HepG2 (cell line): ENCODE measurements around the gene PSAPL1. TPM values are rescaled to one million over a fixed set of nuclear protein-coding genes. Genes with fewer than 3 reads are reported as not detected.

Experiments used
- ATAC-seq: fragments of 200-7000 bp; cut with Tn5 transposase; 3 replicates; pipeline ENCODE4 v1.9.1; 2020; ENCODE audit warnings: mild to moderate bottlenecking, moderate library complexity
- BruUV-seq: library from RNA; stranded (reverse); fragments of 400-500 nt; replicated peaks from 2 replicates; lab custom pipeline; 2021; lab: Mats Ljungman, UMichigan
- CTCF ChIA-PET: fragments of 300-600 bp; formaldehyde crosslinking; extraction: SDS; loops from one replicate; lab custom pipeline; 2021; ENCODE audit warnings: low total read pairs, inconsistent platforms, low intra/inter-chr PET ratio; lab: Yijun Ruan, JAX
- POLR2A ChIA-PET: fragments of 350-600 bp; sonication (Branson Sonifier 250); formaldehyde crosslinking; loops from one replicate; lab custom pipeline; 2020; ENCODE audit warnings: antibody characterized with exemption, inconsistent platforms; lab: Yijun Ruan, JAX
- DNase-seq: peaks from one replicate; pipeline ENCODE4 v3.0.0-alpha.2; 2015; ENCODE audit warnings: low spot score
- FAIRE-seq: peaks from 3 replicates; lab custom pipeline; 2011; peaks lifted over from hg19 to GRCh38; lab: Jason Lieb, UNC
- H2AFZ ChIP-seq: one replicate; pipeline ENCODE4 v1.6.1; 2011; ENCODE audit warnings: low read length, inconsistent platforms
- H3K27ac ChIP-seq: fragments of 300-600 bp; 3 replicates; pipeline ENCODE4 v1.8.0; 2011; ENCODE audit warnings: mixed run types, mild to moderate bottlenecking, mixed read lengths, low read length, inconsistent platforms; ENCODE audit not compliant: insufficient read depth; ENCODE audit errors: extremely low read length
- H3K27me3 ChIP-seq, 2 experiments: fragments of 200-600 bp in 1 of 2; 2 replicates in 1 of 2; 3 replicates in 1 of 2; pipeline versions ENCODE4 v1.6.0 to v1.8.0; 2011; ENCODE audit warnings: low read length in 2 of 2, mild to moderate bottlenecking in 2 of 2, moderate library complexity in 2 of 2, inconsistent platforms in 1 of 2; ENCODE audit not compliant: insufficient read depth in 2 of 2, control insufficient read depth in 1 of 2
- H3K36me3 ChIP-seq, 2 experiments: fragments of 200-600 bp in 1 of 2; replicated peaks in 1 of 2; 2 replicates in 1 of 2; 3 replicates in 1 of 2; pipeline versions ENCODE4 v1.5.1 to v1.8.0; 2011; ENCODE audit warnings: low read length in 2 of 2, inconsistent platforms in 1 of 2; ENCODE audit not compliant: insufficient read depth in 2 of 2, control insufficient read depth in 1 of 2
- H3K4me1 ChIP-seq: 2 replicates; pipeline ENCODE4 v1.5.1; 2012; ENCODE audit warnings: low read length, inconsistent platforms; ENCODE audit not compliant: insufficient read depth
- H3K4me2 ChIP-seq: 2 replicates; pipeline ENCODE4 v1.6.0; 2011; ENCODE audit warnings: low read depth, low read length, inconsistent platforms
- H3K4me3 ChIP-seq, 3 experiments: fragments of 200-600 bp in 1 of 3; sonication (generic), shearing (Covaris generic) in 1 of 3; replicated peaks in 1 of 3; 2 replicates each; pipeline ENCODE4 v1.5.1; 2011 to 2016; ENCODE audit warnings: low read length in 3 of 3, inconsistent platforms in 2 of 3, low read depth in 2 of 3, mild to moderate bottlenecking in 2 of 3, control low read depth in 1 of 3, mixed read lengths in 1 of 3; ENCODE audit not compliant: insufficient read depth in 1 of 3
- H3K79me2 ChIP-seq: one replicate; pipeline ENCODE4 v1.6.1; 2011; ENCODE audit warnings: low read length, inconsistent platforms; ENCODE audit not compliant: insufficient read depth
- H3K9ac ChIP-seq: 2 replicates; pipeline ENCODE4 v1.6.0; 2011; ENCODE audit warnings: mild to moderate bottlenecking, low read depth, low read length, inconsistent platforms; ENCODE audit not compliant: insufficient read depth
- H3K9me3 ChIP-seq: 2 replicates; pipeline ENCODE4 v1.5.1; 2012; ENCODE audit warnings: mild to moderate bottlenecking, low read length
- H4K20me1 ChIP-seq: 2 replicates; pipeline ENCODE4 v1.6.0; 2011; ENCODE audit warnings: inconsistent platforms, mild to moderate bottlenecking, low read length, moderate library complexity; ENCODE audit not compliant: insufficient read depth
- CEBPB ChIP-seq: IDR thresholded peaks from 2 replicates; pipeline ENCODE4 v1.6.1; 2011; ENCODE audit warnings: low read depth, low read length, improper control_type of control experiment, borderline replicate concordance
- FOXJ3 ChIP-seq: sonication (generic); formaldehyde crosslinking; IDR thresholded peaks from 2 replicates; pipeline ENCODE4 v1.4.0; 2020; ENCODE audit warnings: missing genetic modification reagents, mild to moderate bottlenecking, borderline replicate concordance
- GATA4 ChIP-seq: sonication (generic); IDR thresholded peaks from 2 replicates; pipeline ENCODE4 v1.6.1; 2016; ENCODE audit warnings: antibody characterized with exemption, low read depth, borderline replicate concordance
- HDAC1 ChIP-seq: sonication (generic); formaldehyde crosslinking; IDR thresholded peaks from 2 replicates; pipeline ENCODE4 v1.5.1; 2020; ENCODE audit warnings: mild to moderate bottlenecking, missing genetic modification reagents
- ISL2 ChIP-seq: sonication (generic); formaldehyde crosslinking; IDR thresholded peaks from 2 replicates; pipeline ENCODE4 v1.5.0; 2020; ENCODE audit warnings: missing genetic modification reagents
- KLF16 ChIP-seq, 2 experiments: sonication (generic) in 1 of 2; formaldehyde crosslinking in 1 of 2; IDR thresholded peaks; 2 replicates each; pipeline versions ENCODE4 v1.6.1 to v1.8.0; 2016 to 2023; ENCODE audit warnings: missing genetic modification reagents in 2 of 2, missing compliant biosample characterization in 1 of 2
- MLX ChIP-seq: IDR thresholded peaks from 2 replicates; pipeline ENCODE4 v1.6.1; 2016
- MYC ChIP-seq: sonication (generic); formaldehyde crosslinking; IDR thresholded peaks from 2 replicates; pipeline ENCODE4 v1.9.0; 2021; ENCODE audit warnings: missing genetic modification reagents, borderline replicate concordance
- NR2F2 ChIP-seq: IDR thresholded peaks from 2 replicates; pipeline ENCODE4 v1.6.1; 2012; ENCODE audit warnings: low read depth, inconsistent platforms, borderline replicate concordance
- PHF20 ChIP-seq: sonication (generic); formaldehyde crosslinking; IDR thresholded peaks from 2 replicates; pipeline ENCODE4 v1.5.0; 2020; ENCODE audit warnings: mild to moderate bottlenecking, missing genetic modification reagents
- RFX3 ChIP-seq: IDR thresholded peaks from 2 replicates; pipeline ENCODE4 v1.6.1; 2016; ENCODE audit warnings: missing biosample characterization, missing genetic modification reagents
- RXRA ChIP-seq: sonication (generic); formaldehyde crosslinking; IDR thresholded peaks from 2 replicates; pipeline ENCODE4 v1.5.1; 2020; ENCODE audit warnings: missing genetic modification reagents
- SMARCE1 ChIP-seq: fragments of 450-650 bp; IDR thresholded peaks from 2 replicates; pipeline ENCODE4 v1.6.1; 2017; ENCODE audit warnings: borderline replicate concordance
- SOX13 ChIP-seq, 3 experiments: fragments of 450-650 bp in 1 of 3; sonication (generic) in 1 of 3; formaldehyde crosslinking in 1 of 3; IDR thresholded peaks in 2 of 3; conservative IDR thresholded peaks in 1 of 3; 2 replicates each; pipeline versions ENCODE4 v1.5.0 to v1.6.1; 2016 to 2020; ENCODE audit warnings: antibody characterized with exemption in 1 of 3, mild to moderate bottlenecking in 1 of 3, missing compliant biosample characterization in 1 of 3, missing genetic modification reagents in 1 of 3, moderate library complexity in 1 of 3
- SOX5 ChIP-seq: IDR thresholded peaks from 2 replicates; pipeline ENCODE4 v1.6.1; 2016; ENCODE audit warnings: borderline replicate concordance
- THAP7 ChIP-seq: sonication (generic); formaldehyde crosslinking; IDR thresholded peaks from 2 replicates; pipeline ENCODE4 v1.8.1; 2023; ENCODE audit warnings: mild to moderate bottlenecking, missing genetic modification reagents
- ZBTB38 ChIP-seq: sonication (generic); formaldehyde crosslinking; IDR thresholded peaks from 2 replicates; pipeline ENCODE4 v1.5.1; 2020; ENCODE audit warnings: mild to moderate bottlenecking, missing genetic modification reagents
- ZNF10 ChIP-seq: sonication (generic); formaldehyde crosslinking; IDR thresholded peaks from 2 replicates; pipeline ENCODE4 v1.4.0; 2020; ENCODE audit warnings: mild to moderate bottlenecking, low read depth, missing genetic modification reagents, borderline replicate concordance
- ZNF138 ChIP-seq: sonication (generic); formaldehyde crosslinking; IDR thresholded peaks from 2 replicates; pipeline ENCODE4 v1.5.0; 2020; ENCODE audit warnings: mild to moderate bottlenecking, low read depth, missing genetic modification reagents
- ZNF75D ChIP-seq: sonication (generic); formaldehyde crosslinking; IDR thresholded peaks from 2 replicates; pipeline ENCODE4 v1.8.1; 2023; ENCODE audit warnings: missing genetic modification reagents, mild to moderate bottlenecking, borderline replicate concordance
- ZNF790 ChIP-seq: sonication (generic); formaldehyde crosslinking; IDR thresholded peaks from 2 replicates; pipeline ENCODE4 v1.8.0; 2022; ENCODE audit warnings: missing genetic modification reagents, mild to moderate bottlenecking, borderline replicate concordance
- WGBS: methylation state at CpG from one replicate; pipeline ENCODE4 v1.1.6; 2017; ENCODE audit warnings: low lambda C conversion rate; 5-methylcytosine and 5-hydroxymethylcytosine counted together
- in situ Hi-C: cut with HindIII; loops from 2 replicates; pipeline ENCODE4 v1.10.0; 2017; ENCODE audit warnings: low pct_unique_long_range_greater_than_20kb; ENCODE audit not compliant: extremely low pct_ligation_motif_present
- intact Hi-C: fragments of 100-400 bp; cut with micrococcal nuclease; formaldehyde crosslinking; loops from one replicate; pipeline ENCODE4 v1.10.0; 2022; ENCODE audit not compliant: unreplicated experiment
- polyA plus RNA-seq, 8 experiments: library from polyadenylated mRNA; depleted of rRNA in 3 of 8; stranded (reverse) in 7 of 8; unstranded in 1 of 8; fragments of >200 nt; fragmentation: Illumina TruSeq in 4 of 8; extraction: Trizol in 4 of 8; gene quantifications; 2 replicates each; pipeline versions ENCODE4 v1.2.1 to v1.2.3, GENCODE V29; 2011 to 2016; ENCODE audit warnings: low read depth in 4 of 8, missing spikeins in 1 of 8, mixed read lengths in 1 of 8; ENCODE audit not compliant: insufficient read depth in 1 of 8
- total RNA-seq, 5 experiments: library from RNA; depleted of rRNA; stranded (reverse); fragments of >200 nt; fragmentation: Illumina TruSeq; extraction: Trizol; gene quantifications; 2 replicates each; pipeline ENCODE4 v1.2.3, GENCODE V29; 2016; ENCODE audit warnings: low read depth in 1 of 5
- TF ChIP-seq, protein P1 (sequence below): sonication (generic); formaldehyde crosslinking; IDR thresholded peaks from 2 replicates; pipeline ENCODE4 v1.8.1; 2023; ENCODE audit warnings: mild to moderate bottlenecking, inconsistent platforms, moderate library complexity, missing genetic modification reagents, borderline replicate concordance

PSAPL1 gene
- total and polyA plus RNA-seq, 2 of the 13 experiments (the other 11 are each of a cell fraction or from before 2014, with no cell fraction given): 0.02 to 0.16 TPM

DNA sequence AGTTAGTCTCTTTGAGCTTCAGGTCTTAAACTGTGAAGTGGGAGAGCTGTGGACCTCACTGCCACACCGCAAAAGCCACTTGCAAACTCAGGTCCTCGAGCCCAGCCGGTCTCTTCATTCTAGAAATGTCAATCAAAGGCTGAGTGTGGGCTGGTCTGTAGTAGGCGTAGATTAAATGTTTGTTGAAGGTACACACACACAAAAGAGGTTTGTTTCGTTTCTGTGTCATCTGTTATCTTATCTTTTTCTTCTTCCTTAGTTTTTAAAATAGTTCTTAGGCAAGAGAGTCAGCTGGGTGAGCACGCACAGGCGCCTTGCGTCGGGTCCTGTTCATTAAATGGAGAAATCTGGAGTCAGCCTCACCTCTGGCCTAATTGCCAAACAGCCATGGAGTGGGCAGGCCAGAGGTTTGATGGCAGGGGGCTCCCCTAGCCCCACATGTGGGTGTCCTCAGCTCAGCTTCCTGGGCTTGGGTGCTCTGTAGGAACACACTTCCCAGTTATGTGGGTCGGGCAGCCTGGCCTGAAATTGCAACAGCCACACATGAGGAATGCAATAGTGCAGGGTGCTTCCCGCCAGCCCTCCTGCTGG is 836 bp upstream of the PSAPL1 start:
- WGBS: 5% methylated on average over 8 of the region's 11 CpGs
- Histone ChIP-seq H3K27me3 (peaks cover 2 to 33% of the 10 kb centered on the region in 2 experiments; a peak in 3 of 5 replicates), H3K4me3 (peak overlapping the region in 1 of 3 experiments; percentile 37; a peak in 1 of 6 replicates), H3K9ac (no peak overlapping the region), H3K4me1 (peaks cover 24% of the 10 kb centered on the region), H4K20me1 (no peaks in the 10 kb centered on the region), H3K36me3 (no peaks in the 10 kb centered on the region), H2AFZ (no peak overlapping the region), H3K27ac (no peak overlapping the region), H3K79me2 (no peaks in the 10 kb centered on the region), H3K4me2 (peak overlapping the region; percentile 70), H3K9me3 (no peaks in the 10 kb centered on the region)
- CTCF ChIA-PET: no interaction called here
- ATAC-seq (peak; percentile 62), FAIRE-seq (no peak), DNase-seq (peak; percentile 44)
- intact Hi-C loops (no loop called here), in situ Hi-C loops (no loop called here)
- no TSS peak for BruUV-seq
- POLR2A ChIA-PET: no interaction called here
- TF ChIP-seq FOXJ3 (CRISPR knock-in tag) (no peak), MLX (CRISPR knock-in tag) (no peak), SMARCE1 (no peak), PHF20 (no peak), ZBTB38 (CRISPR knock-in tag) (no peak), ZNF10 (CRISPR knock-in tag) (no peak), ZNF138 (CRISPR knock-in tag) (no peak), NR2F2 (no peak), THAP7 (no peak), HDAC1 (CRISPR knock-in tag) (no peak), SOX13 (IDR thresholded peaks at IDR 0.05) (no peak), SOX13 (CRISPR knock-in tag; conservative IDR thresholded peaks at IDR 0.05 in 1 of 2, IDR thresholded peaks at IDR 0.05 in 1 of 2) (0 out of 4 replicates have a peak, but pooled peaks of 1 of the 2 experiments have one; percentile 25), SOX5 (CRISPR knock-in tag) (0 out of 2 replicates have a peak, but pooled peaks have one; percentile 27), CEBPB (peak; percentile 46; the same call in 1 of the 2 replicates), ZNF790 (CRISPR knock-in tag) (no peak), ISL2 (CRISPR knock-in tag) (no peak), KLF16 (CRISPR knock-in tag; IDR thresholded peaks at IDR 0.05) (no peak), RFX3 (CRISPR knock-in tag) (no peak), GATA4 (0 out of 2 replicates have a peak, but pooled peaks have one; percentile 27), ZNF75D (no peak), RXRA (0 out of 2 replicates have a peak, but pooled peaks have one; percentile 12), MYC (no peak)
- TF ChIP-seq, protein P1, sequence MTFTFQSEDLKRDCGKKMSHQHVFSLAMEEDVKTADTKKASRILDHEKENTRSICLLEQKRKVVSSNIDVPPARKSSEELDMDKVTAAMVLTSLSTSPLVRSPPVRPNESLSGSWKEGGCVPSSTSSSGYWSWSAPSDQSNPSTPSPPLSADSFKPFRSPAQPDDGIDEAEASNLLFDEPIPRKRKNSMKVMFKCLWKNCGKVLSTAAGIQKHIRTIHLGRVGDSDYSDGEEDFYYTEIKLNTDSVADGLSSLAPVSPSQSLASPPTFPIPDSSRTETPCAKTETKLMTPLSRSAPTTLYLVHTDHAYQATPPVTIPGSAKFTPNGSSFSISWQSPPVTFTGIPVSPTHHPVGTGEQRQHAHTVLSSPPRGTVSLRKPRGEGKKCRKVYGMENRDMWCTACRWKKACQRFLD (CRISPR knock-in tag): no peak
